IMR-90 (cell line): ENCODE data around the gene PYGM. TPM values are rescaled to one million over a fixed set of nuclear protein-coding genes. Genes with fewer than 3 reads are reported as not detected.

Experiments used
- ATAC-seq: fragments of 200-7000 bp; cut with Tn5 transposase; 2 replicates; pipeline ENCODE4 v1.9.1; 2020; ENCODE audit warnings: low read depth, mild to moderate bottlenecking, moderate library complexity
- BruUV-seq: library from RNA; stranded (reverse); fragments of 400-500 nt; replicated peaks from 2 replicates; lab custom pipeline; 2021; lab: Mats Ljungman, UMichigan
- CTCF ChIA-PET: fragments of 300-600 bp; formaldehyde crosslinking; extraction: SDS; loops from one replicate; lab custom pipeline; 2021; ENCODE audit warnings: antibody characterized with exemption; lab: Yijun Ruan, JAX
- POLR2A ChIA-PET: fragments of 300-600 bp; sonication (Branson Sonifier 250); formaldehyde crosslinking; loops from one replicate; lab custom pipeline; 2022; ENCODE audit warnings: antibody characterized with exemption; ENCODE audit not compliant: unreplicated experiment; lab: Charles Lee
- DNase-seq: peaks from one replicate; pipeline ENCODE4 v3.0.0; 2013
- H2AFZ ChIP-seq: replicated peaks from 2 replicates; pipeline ENCODE3; 2013; ENCODE audit warnings: low read length, mild to moderate bottlenecking; ENCODE audit not compliant: poor library complexity
- H2AK5ac ChIP-seq: 2 replicates; pipeline ENCODE4 v1.6.1; 2013; ENCODE audit warnings: low read depth, low read length, inconsistent platforms
- H2AK9ac ChIP-seq: replicated peaks from 2 replicates; pipeline ENCODE3; 2013; ENCODE audit warnings: mild to moderate bottlenecking, low read depth, low read length, moderate library complexity; ENCODE audit not compliant: poor library complexity
- H2BK120ac ChIP-seq: 2 replicates; pipeline ENCODE4 v1.6.1; 2013; ENCODE audit warnings: low read depth, low read length, inconsistent platforms
- H2BK15ac ChIP-seq: 3 replicates; pipeline ENCODE4 v1.6.1; 2013; ENCODE audit warnings: low read depth, low read length, inconsistent platforms
- H2BK20ac ChIP-seq: 2 replicates; pipeline ENCODE4 v1.6.1; 2013; ENCODE audit warnings: low read depth, mild to moderate bottlenecking, inconsistent platforms, low read length, moderate library complexity
- H2BK5ac ChIP-seq: 2 replicates; pipeline ENCODE4 v1.6.1; 2013; ENCODE audit warnings: mild to moderate bottlenecking, low read depth, low read length, inconsistent platforms; ENCODE audit not compliant: poor library complexity, severe bottlenecking
- H3K14ac ChIP-seq: replicated peaks from 2 replicates; pipeline ENCODE4 v1.6.1; 2013; ENCODE audit warnings: low read depth, low read length, inconsistent platforms
- H3K18ac ChIP-seq: 2 replicates; pipeline ENCODE4 v1.6.1; 2013; ENCODE audit warnings: low read depth, low read length, control low read depth
- H3K23ac ChIP-seq: 2 replicates; pipeline ENCODE4 v1.6.1; 2013; ENCODE audit warnings: low read depth, low read length, inconsistent platforms
- H3K27ac ChIP-seq: 2 replicates; pipeline ENCODE4 v1.5.1; 2013; ENCODE audit warnings: mild to moderate bottlenecking, control low read depth, low read length; ENCODE audit not compliant: insufficient read depth
- H3K27me3 ChIP-seq: 2 replicates; pipeline ENCODE4 v1.6.1; 2013; ENCODE audit warnings: low read length; ENCODE audit not compliant: control insufficient read depth, insufficient read depth
- H3K36me3 ChIP-seq: 2 replicates; pipeline ENCODE4 v1.6.1; 2013; ENCODE audit warnings: low read length, mixed read lengths; ENCODE audit not compliant: control insufficient read depth, insufficient read depth
- H3K4ac ChIP-seq: 2 replicates; pipeline ENCODE4 v1.6.1; 2013; ENCODE audit warnings: low read depth, low read length, inconsistent platforms
- H3K4me1 ChIP-seq: 2 replicates; pipeline ENCODE4 v1.6.1; 2013; ENCODE audit warnings: low read length, mixed read lengths; ENCODE audit not compliant: control insufficient read depth, insufficient read depth
- H3K4me2 ChIP-seq: 2 replicates; pipeline ENCODE4 v1.6.1; 2013; ENCODE audit warnings: low read depth, mild to moderate bottlenecking, control low read depth, low read length, moderate library complexity
- H3K4me3 ChIP-seq: 2 replicates; pipeline ENCODE4 v1.5.1; 2013; ENCODE audit warnings: low read depth, mild to moderate bottlenecking, control low read depth, low read length, moderate library complexity; ENCODE audit not compliant: insufficient read depth
- H3K56ac ChIP-seq: 2 replicates; pipeline ENCODE4 v1.6.1; 2013; ENCODE audit warnings: low read length, inconsistent platforms; ENCODE audit not compliant: insufficient read depth; ENCODE audit errors: extremely low read depth
- H3K79me1 ChIP-seq, 2 experiments: 2 replicates each; pipeline ENCODE4 v1.6.1; 2013; ENCODE audit warnings: low read length in 2 of 2, inconsistent platforms in 1 of 2, low read depth in 1 of 2
- H3K9ac ChIP-seq: 2 replicates; pipeline ENCODE4 v1.6.1; 2013; ENCODE audit warnings: low read depth, low read length, control low read depth
- H3K9me1 ChIP-seq: 2 replicates; pipeline ENCODE4 v1.6.1; 2013; ENCODE audit warnings: low read length, inconsistent platforms; ENCODE audit not compliant: insufficient read depth
- H3K9me3 ChIP-seq: 2 replicates; pipeline ENCODE4 v1.6.1; 2013; ENCODE audit warnings: low read length; ENCODE audit not compliant: control insufficient read depth, insufficient read depth
- H4K20me1 ChIP-seq: 2 replicates; pipeline ENCODE4 v1.6.1; 2013; ENCODE audit warnings: low read length, inconsistent platforms; ENCODE audit not compliant: insufficient read depth
- H4K5ac ChIP-seq: 2 replicates; pipeline ENCODE4 v1.6.1; 2013; ENCODE audit warnings: mild to moderate bottlenecking, low read depth, low read length, control low read depth
- H4K8ac ChIP-seq, 2 experiments: 2 replicates each; pipeline ENCODE4 v1.6.1; 2013; ENCODE audit warnings: low read depth in 2 of 2, low read length in 2 of 2, control low read depth in 1 of 2, inconsistent platforms in 1 of 2
- H4K91ac ChIP-seq: 2 replicates; pipeline ENCODE4 v1.6.1; 2013; ENCODE audit warnings: low read depth, low read length, inconsistent platforms; ENCODE audit not compliant: insufficient read depth
- BHLHE40 ChIP-seq: fragments of 150-350 bp; IDR thresholded peaks from 2 replicates; pipeline ENCODE4 v1.6.1; 2016; ENCODE audit warnings: mild to moderate bottlenecking, low read depth, low read length
- CHD1 ChIP-seq: IDR thresholded peaks from 2 replicates; pipeline ENCODE4 v1.6.1; 2012; ENCODE audit warnings: low read depth, low read length, improper control_type of control experiment
- CTCF ChIP-seq: conservative IDR thresholded peaks from 2 replicates; pipeline ENCODE4 v1.5.1; 2012; ENCODE audit warnings: mild to moderate bottlenecking, low read depth, low read length, improper control_type of control experiment
- FOS ChIP-seq: fragments of 150-350 bp; IDR thresholded peaks from 2 replicates; pipeline ENCODE4 v1.6.1; 2016; ENCODE audit warnings: low read depth, low read length
- MAZ ChIP-seq: IDR thresholded peaks from 2 replicates; pipeline ENCODE4 v1.6.1; 2012; ENCODE audit warnings: low read depth, mild to moderate bottlenecking, low read length, improper control_type of control experiment, moderate library complexity, borderline replicate concordance
- MXI1 ChIP-seq: IDR thresholded peaks from 2 replicates; pipeline ENCODE4 v1.6.1; 2012; ENCODE audit warnings: low read depth, mild to moderate bottlenecking, low read length, moderate library complexity, borderline replicate concordance
- NFE2L2 ChIP-seq: fragments of 150-350 bp; IDR thresholded peaks from 2 replicates; pipeline ENCODE4 v1.6.1; 2016; ENCODE audit warnings: low read depth, mild to moderate bottlenecking, low read length
- RAD21 ChIP-seq: IDR thresholded peaks from 2 replicates; pipeline ENCODE4 v1.6.1; 2012; ENCODE audit warnings: low read length, improper control_type of control experiment
- RFX5 ChIP-seq: IDR thresholded peaks from 2 replicates; pipeline ENCODE4 v1.8.0; 2012; ENCODE audit warnings: low read depth, mild to moderate bottlenecking, low read length, moderate library complexity
- SMC3 ChIP-seq: fragments of 150-350 bp; IDR thresholded peaks from 2 replicates; pipeline ENCODE4 v1.6.1; 2016; ENCODE audit warnings: low read depth, mild to moderate bottlenecking, antibody characterized with exemption, low read length, moderate library complexity
- USF2 ChIP-seq: fragments of 150-350 bp; IDR thresholded peaks from 2 replicates; pipeline ENCODE4 v1.6.1; 2017; ENCODE audit warnings: mild to moderate bottlenecking, antibody characterized with exemption, low read length, low read depth
- WGBS, 2 experiments: methylation state at CpG; one replicate each; pipeline versions ENCODE4 v1.1.5 to v1.1.7; 2013; ENCODE audit warnings: missing lambda C conversion rate in 2 of 2; ENCODE audit not compliant: insufficient read length in 1 of 2; ENCODE audit errors: extremely low coverage in 2 of 2; 5-methylcytosine and 5-hydroxymethylcytosine counted together
- dilution Hi-C: fragments of 300-500 bp; cut with HindIII; formaldehyde crosslinking; loops from one replicate; pipeline ENCODE4 v1.14.3; 2018; ENCODE audit warnings: low sequenced_read_pairs; ENCODE audit not compliant: unreplicated experiment
- in situ Hi-C: fragments of 300-500 bp; cut with MboI; formaldehyde crosslinking; loops from 3 replicates; pipeline ENCODE4 v1.14.3; 2019; ENCODE audit warnings: low sequenced_read_pairs, inconsistent platforms, mixed read lengths
- intact Hi-C: fragments of 100-400 bp; cut with micrococcal nuclease; formaldehyde crosslinking; loops from 2 replicates; pipeline ENCODE4 v1.10.0; 2022
- polyA plus RNA-seq, 3 experiments: library from polyadenylated mRNA; depleted of rRNA; stranded (reverse); fragments of >200 nt; gene quantifications; 2 replicates each; pipeline ENCODE4 v1.2.3, GENCODE V29; 2012; ENCODE audit warnings: low replicate concordance in 1 of 3
- total RNA-seq: library from RNA; depleted of rRNA; stranded (reverse); fragments of >200 nt; gene quantifications from 2 replicates; pipeline ENCODE4 v1.2.3, GENCODE V29; 2012
- TF ChIP-seq, protein P1 (sequence below): fragments of 150-350 bp; IDR thresholded peaks from 2 replicates; pipeline ENCODE4 v1.6.1; 2016; ENCODE audit warnings: low read depth, mild to moderate bottlenecking, low read length, moderate library complexity, borderline replicate concordance

Gene PYGM
- total and polyA plus RNA-seq, 2 of the 4 experiments (the other 2 are of a cell fraction), result 0.18 to 0.21 TPM

DNA sequence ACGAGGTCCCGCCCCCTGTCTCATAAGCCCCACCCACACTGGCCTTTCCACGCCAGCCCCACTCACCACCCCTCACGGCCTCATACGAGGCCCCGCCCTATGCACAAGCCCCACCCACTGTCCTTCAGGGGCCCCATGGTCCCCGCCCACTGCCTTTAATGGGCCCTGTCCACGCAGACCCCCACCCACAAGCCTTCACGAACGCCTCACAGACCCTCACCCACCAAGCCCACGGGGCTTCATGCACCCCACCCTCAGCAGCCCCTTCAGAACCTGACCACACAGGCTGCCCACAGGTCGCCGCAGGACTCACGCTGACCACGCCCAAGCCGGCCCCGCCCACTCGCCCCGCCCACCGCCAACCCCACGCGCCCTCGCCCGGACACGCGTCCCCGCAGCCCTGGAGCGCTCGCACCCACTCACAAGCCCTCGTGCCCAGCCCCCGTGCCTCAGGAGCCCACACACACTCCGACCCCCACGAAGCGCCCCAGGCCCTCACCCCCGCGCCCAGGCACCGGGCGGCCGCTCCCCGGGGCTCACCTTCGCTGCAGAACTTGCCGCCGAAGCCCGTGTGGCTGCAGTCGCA, 47.3 kb downstream of the PYGM start:
- dilution Hi-C loops, result no loop called here
- intact Hi-C loops, result loop anchor here (5.0 kb wide), 1 partner anchor 225 kb away; the partner anchor contains the start of gene GPHA2
- no peak for ATAC-seq

More for the DNA sequence above, 47.3 kb downstream of the PYGM start:
- H3K14ac ChIP-seq, result no peak overlapping the region
- H4K20me1 ChIP-seq, result 0 out of 2 replicates have a peak, but pooled peaks cover 3% of the 10 kb centered on the region
- H3K36me3 ChIP-seq, result no peaks in the 10 kb centered on the region
- no peak overlapping the region for H3K4me2 ChIP-seq
- BruUV-seq, result no TSS peak
- H3K4me3 ChIP-seq, result no peak overlapping the region
- no peaks in the 10 kb centered on the region for H3K9me3 ChIP-seq
- no peak overlapping the region for H3K18ac ChIP-seq
- H2BK120ac ChIP-seq, result no peak overlapping the region
- H3K79me1 ChIP-seq, result no peaks in the 10 kb centered on the region
- TF ChIP-seq CTCF (no peak), MAZ (no peak), MXI1 (no peak), CHD1 (no peak), USF2 (no peak), FOS (no peak), RAD21 (no peak), BHLHE40 (no peak), NFE2L2 (no peak), RFX5 (no peak), SMC3 (no peak)
- TF ChIP-seq, protein P1, sequence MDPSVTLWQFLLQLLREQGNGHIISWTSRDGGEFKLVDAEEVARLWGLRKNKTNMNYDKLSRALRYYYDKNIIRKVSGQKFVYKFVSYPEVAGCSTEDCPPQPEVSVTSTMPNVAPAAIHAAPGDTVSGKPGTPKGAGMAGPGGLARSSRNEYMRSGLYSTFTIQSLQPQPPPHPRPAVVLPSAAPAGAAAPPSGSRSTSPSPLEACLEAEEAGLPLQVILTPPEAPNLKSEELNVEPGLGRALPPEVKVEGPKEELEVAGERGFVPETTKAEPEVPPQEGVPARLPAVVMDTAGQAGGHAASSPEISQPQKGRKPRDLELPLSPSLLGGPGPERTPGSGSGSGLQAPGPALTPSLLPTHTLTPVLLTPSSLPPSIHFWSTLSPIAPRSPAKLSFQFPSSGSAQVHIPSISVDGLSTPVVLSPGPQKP, result no peak
- no peak overlapping the region for H3K4ac ChIP-seq
- WGBS, 2 experiments, result 11% methylated on average over 16 of the region's 45 CpGs; no CpG with 5 or more reads in 1 of the 2 experiments
- no peak overlapping the region for H4K91ac ChIP-seq
- H2BK5ac ChIP-seq, result no peak overlapping the region
- 0 out of 2 replicates have a peak, but pooled peaks cover 4% of the 10 kb centered on the region for H3K9me1 ChIP-seq
- CTCF ChIA-PET, result no interaction called here
- no peak overlapping the region for H3K56ac ChIP-seq
- H2BK20ac ChIP-seq, result no peak overlapping the region
- peaks cover 75% of the 10 kb centered on the region for H3K27me3 ChIP-seq
- H3K9ac ChIP-seq, result no peak overlapping the region
- H3K23ac ChIP-seq, result no peak overlapping the region
- in situ Hi-C loops, result no loop called here
- H3K4me1 ChIP-seq, result no peaks in the 10 kb centered on the region; the same call in 1 of the 2 replicates
- no peak overlapping the region for H2AK9ac ChIP-seq
- no peak overlapping the region for H2BK15ac ChIP-seq
- POLR2A ChIA-PET, result no interaction called here
- H4K8ac ChIP-seq, result no peak overlapping the region
- no peak overlapping the region for H2AK5ac ChIP-seq
- no peak overlapping the region for H4K5ac ChIP-seq
- no peak overlapping the region for H3K27ac ChIP-seq
- DNase-seq, result no peak
- H2AFZ ChIP-seq, result no peak overlapping the region
